Upper lobe of left lung (tissue), 4 donors: Measurements from ENCODE around the gene MRM1.

Experiments
- CTCF ChIP-seq, 6 experiments: fragments of 450-650 bp in 4 of 6; fragments of 200-600 bp in 2 of 6; sonication (generic) in 2 of 6; IDR thresholded peaks; one replicate each; pipeline ENCODE4 v1.5.1; 2016 to 2019; ENCODE audit warnings: antibody characterized with exemption in 6 of 6
- EP300 ChIP-seq, 4 donors: sonication (generic); formaldehyde crosslinking; IDR thresholded peaks; one replicate each; pipeline ENCODE4 v1.5.1; 2017; ENCODE audit warnings: antibody characterized with exemption in 4 of 4, control low read depth in 2 of 4

GRCh38 chr17:36655726-36656125 lies 54.3 kb downstream of the MRM1 start:
- TF ChIP-seq EP300 (IDR thresholded peaks at IDR 0.05) (no peak), CTCF (IDR thresholded peaks at IDR 0.05) (no peak)
